H1 (cell line): ENCODE data around the gene RBM10. TPM values are rescaled to one million over a fixed set of nuclear protein-coding genes. Genes with fewer than 3 reads are reported as not detected.

Source experiments
- CTCF ChIA-PET: fragments of 300-600 bp; sonication (Branson Sonifier 250); formaldehyde crosslinking; loops from one replicate; lab custom pipeline; 2021; ENCODE audit not compliant: partially characterized antibody; lab: Charles Lee
- POLR2A ChIA-PET: fragments of 300-600 bp; sonication (Branson Sonifier 250); formaldehyde crosslinking; loops from one replicate; lab custom pipeline; 2021; ENCODE audit warnings: inconsistent platforms; ENCODE audit not compliant: partially characterized antibody; lab: Charles Lee
- DNase-seq, 2 experiments: peaks; one replicate each; pipeline versions ENCODE4 v3.0.0 to v3.0.0-alpha.2; 2010 to 2022; ENCODE audit warnings: low spot score in 2 of 2, low read depth in 1 of 2, mixed read lengths in 1 of 2
- FAIRE-seq: peaks from 2 replicates; lab custom pipeline; 2011; peaks lifted over from hg19 to GRCh38; lab: Jason Lieb, UNC
- H2AFZ ChIP-seq: 2 replicates; pipeline ENCODE4 v1.8.1; 2012; ENCODE audit warnings: low read length, inconsistent platforms
- H2AK5ac ChIP-seq: 2 replicates; pipeline ENCODE4 v1.6.1; 2013; ENCODE audit warnings: low read depth, low read length
- H2BK120ac ChIP-seq: replicated peaks from 2 replicates; pipeline ENCODE3; 2013; ENCODE audit warnings: low read depth, low read length, inconsistent platforms
- H2BK12ac ChIP-seq: 2 replicates; pipeline ENCODE4 v1.6.1; 2013; ENCODE audit warnings: low read depth, low read length
- H2BK15ac ChIP-seq: 2 replicates; pipeline ENCODE4 v1.6.1; 2013; ENCODE audit warnings: low read length
- H2BK20ac ChIP-seq: 2 replicates; pipeline ENCODE4 v1.6.1; 2013; ENCODE audit warnings: low read length
- H2BK5ac ChIP-seq: 2 replicates; pipeline ENCODE4 v1.6.1; 2013; ENCODE audit warnings: low read depth, low read length
- H3K14ac ChIP-seq: 2 replicates; pipeline ENCODE4 v1.6.1; 2013; ENCODE audit warnings: inconsistent platforms; ENCODE audit not compliant: insufficient read length
- H3K18ac ChIP-seq: 2 replicates; pipeline ENCODE4 v1.6.1; 2013; ENCODE audit warnings: low read length; ENCODE audit errors: extremely low read depth
- H3K23ac ChIP-seq: 2 replicates; pipeline ENCODE4 v1.6.1; 2013; ENCODE audit warnings: inconsistent platforms; ENCODE audit not compliant: insufficient read length
- H3K23me2 ChIP-seq: 2 replicates; pipeline ENCODE4 v1.6.1; 2013; ENCODE audit warnings: low read depth, low read length
- H3K27ac ChIP-seq: 2 replicates; pipeline ENCODE4 v1.6.1; 2011; ENCODE audit warnings: low read depth, low read length, inconsistent platforms
- H3K27me3 ChIP-seq, 4 experiments: replicated peaks in 1 of 4; 1 replicate in 1 of 4; 2 replicates in 3 of 4; pipeline versions ENCODE4 v1.6.1 to v1.8.1; 2011 to 2013; ENCODE audit warnings: low read length in 3 of 4, mild to moderate bottlenecking in 3 of 4, inconsistent platforms in 2 of 4, mixed read lengths in 2 of 4, moderate library complexity in 1 of 4; ENCODE audit not compliant: control insufficient read depth in 3 of 4, insufficient read depth in 3 of 4; ENCODE audit errors: extremely low read depth in 1 of 4
- H3K36me3 ChIP-seq, 4 experiments: 2 replicates each; pipeline versions ENCODE4 v1.6.1 to v1.8.1; 2011 to 2013; ENCODE audit warnings: mild to moderate bottlenecking in 4 of 4, low read length in 3 of 4, moderate library complexity in 2 of 4, control low read depth in 1 of 4, inconsistent platforms in 1 of 4; ENCODE audit not compliant: insufficient read depth in 4 of 4, control insufficient read depth in 2 of 4
- H3K4ac ChIP-seq: replicated peaks from 2 replicates; pipeline ENCODE3; 2013; ENCODE audit warnings: low read length, low read depth, mixed read lengths, inconsistent platforms; ENCODE audit not compliant: insufficient read length
- H3K4me1 ChIP-seq, 4 experiments: replicated peaks in 1 of 4; 1 replicate in 1 of 4; 2 replicates in 3 of 4; pipeline versions ENCODE4 v1.6.1 to v1.8.1; 2011 to 2013; ENCODE audit warnings: low read length in 3 of 4, inconsistent platforms in 2 of 4, mixed read lengths in 1 of 4; ENCODE audit not compliant: insufficient read depth in 4 of 4, control insufficient read depth in 3 of 4
- H3K4me2 ChIP-seq, 2 experiments: 2 replicates each; pipeline versions ENCODE4 v1.6.1 to v1.8.1; 2011 to 2013; ENCODE audit warnings: low read depth in 2 of 2, low read length in 2 of 2, control low read depth in 1 of 2, inconsistent platforms in 1 of 2, mild to moderate bottlenecking in 1 of 2; ENCODE audit not compliant: insufficient read depth in 1 of 2
- H3K4me3 ChIP-seq, 4 experiments: fragments of 200-600, 300-600 bp in 1 of 4; sonication (generic), shearing (Covaris generic), sonication (Bioruptor Twin) in 1 of 4; 2 replicates each; pipeline versions ENCODE4 v1.5.1 to v1.8.1; 2011 to 2016; ENCODE audit warnings: low read length in 4 of 4, low read depth in 3 of 4, control low read depth in 2 of 4, inconsistent platforms in 2 of 4, mild to moderate bottlenecking in 2 of 4, mixed read lengths in 1 of 4, moderate library complexity in 1 of 4; ENCODE audit not compliant: insufficient read depth in 2 of 4; ENCODE audit errors: extremely low read depth in 1 of 4
- H3K56ac ChIP-seq: replicated peaks from 2 replicates; pipeline ENCODE3; 2013; ENCODE audit warnings: low read depth, mild to moderate bottlenecking, mixed read lengths, low read length, inconsistent platforms; ENCODE audit not compliant: insufficient read length
- H3K79me1 ChIP-seq: 2 replicates; pipeline ENCODE4 v1.6.1; 2013; ENCODE audit warnings: low read depth, low read length, control low read depth
- H3K79me2 ChIP-seq, 2 experiments: 2 replicates each; pipeline versions ENCODE4 v1.6.1 to v1.8.1; 2012 to 2013; ENCODE audit warnings: low read length in 2 of 2, mild to moderate bottlenecking in 2 of 2, inconsistent platforms in 1 of 2; ENCODE audit not compliant: insufficient read depth in 2 of 2, control insufficient read depth in 1 of 2
- H3K9ac ChIP-seq, 4 experiments: replicated peaks in 1 of 4; 1 replicate in 1 of 4; 2 replicates in 3 of 4; pipeline versions ENCODE4 v1.6.1 to v1.8.1; 2011 to 2013; ENCODE audit warnings: low read depth in 3 of 4, low read length in 3 of 4, control low read depth in 2 of 4, mild to moderate bottlenecking in 2 of 4, moderate library complexity in 2 of 4, inconsistent platforms in 1 of 4; ENCODE audit errors: extremely low read depth in 1 of 4
- H3K9me3 ChIP-seq, 2 experiments: 2 replicates each; pipeline versions ENCODE4 v1.6.1 to v1.8.1; 2012 to 2013; ENCODE audit warnings: mild to moderate bottlenecking in 2 of 2, moderate library complexity in 2 of 2, control low read depth in 1 of 2, inconsistent platforms in 1 of 2, low read depth in 1 of 2, low read length in 1 of 2, mixed read lengths in 1 of 2; ENCODE audit not compliant: insufficient read depth in 2 of 2
- H4K20me1 ChIP-seq, 2 experiments: replicated peaks in 1 of 2; 2 replicates each; pipeline versions ENCODE3 to v1.8.1; 2011 to 2013; ENCODE audit warnings: inconsistent platforms in 2 of 2, low read length in 2 of 2, mild to moderate bottlenecking in 1 of 2; ENCODE audit not compliant: insufficient read depth in 2 of 2, control insufficient read depth in 1 of 2
- H4K5ac ChIP-seq: 2 replicates; pipeline ENCODE4 v1.6.1; 2013; ENCODE audit warnings: low read length, low read depth, mixed read lengths, inconsistent platforms; ENCODE audit not compliant: insufficient read length
- H4K8ac ChIP-seq: 2 replicates; pipeline ENCODE4 v1.8.0; 2013; ENCODE audit warnings: mild to moderate bottlenecking, moderate library complexity, low read length, inconsistent platforms; ENCODE audit not compliant: insufficient read depth; ENCODE audit errors: extremely low read depth
- H4K91ac ChIP-seq: replicated peaks from 2 replicates; pipeline ENCODE3; 2013; ENCODE audit warnings: low read length, mixed read lengths, inconsistent platforms; ENCODE audit not compliant: insufficient read length
- EGR1 ChIP-seq: IDR thresholded peaks from 2 replicates; pipeline ENCODE4 v1.6.1; 2011; ENCODE audit warnings: low read depth, low read length, borderline replicate concordance
- JUND ChIP-seq: IDR thresholded peaks from 2 replicates; pipeline ENCODE4 v1.6.1; 2011; ENCODE audit warnings: mild to moderate bottlenecking, improper control_type of control experiment, low read length
- SIN3A ChIP-seq, 2 experiments: IDR thresholded peaks in 1 of 2; conservative IDR thresholded peaks in 1 of 2; 2 replicates each; pipeline ENCODE4 v1.6.1; 2011 to 2012; ENCODE audit warnings: low read length in 2 of 2, improper control_type of control experiment in 1 of 2, low read depth in 1 of 2, mild to moderate bottlenecking in 1 of 2
- WGBS, 2 experiments: shearing (Covaris generic) in 1 of 2; methylation state at CpG; one replicate each; pipeline versions ENCODE4 v1.1.6 to v1.1.7; 2013 to 2015; ENCODE audit warnings: low lambda C conversion rate in 2 of 2, mixed read lengths in 2 of 2, inconsistent platforms in 1 of 2, low coverage in 1 of 2, missing lambda C conversion rate in 1 of 2; ENCODE audit not compliant: insufficient replicate concordance in 2 of 2, insufficient coverage in 1 of 2, insufficient read length in 1 of 2; ENCODE audit errors: extremely low coverage in 1 of 2, missing lambda C conversion rate in 1 of 2; 5-methylcytosine and 5-hydroxymethylcytosine counted together
- polyA plus RNA-seq, 7 experiments: library from polyadenylated mRNA; depleted of rRNA in 3 of 7; stranded (reverse) in 5 of 7; unstranded in 2 of 7; fragments of >200 nt in 5 of 7; fragments of 200-250 nt in 2 of 7; gene quantifications; 1 replicate in 5 of 7; 2 replicates in 1 of 7; 4 replicates in 1 of 7; pipeline versions ENCODE4 v1.2.1 to v1.2.3, GENCODE V29; 2011 to 2013; ENCODE audit warnings: missing spikeins in 2 of 7, mixed read lengths in 2 of 7
- total RNA-seq: library from RNA; stranded (reverse); fragmentation: NEBNext Ultra II Directional; extraction: Animal tissue kit (Norgen Biotek cat#: 25700); gene quantifications from 2 replicates; pipeline ENCODE4 v1.2.1, GENCODE V29; 2021

Gene RBM10
- total and polyA plus RNA-seq, 2 of the 8 experiments (the other 6 are each of a cell fraction or from before 2014, with no cell fraction given), result 35.7 to 64.0 TPM

GRCh38 chrX:47162927-47163583 lies 18.0 kb downstream of the RBM10 start:
- H3K23me2 ChIP-seq, result no peaks in the 10 kb centered on the region
- no peak overlapping the region for H3K4me2 ChIP-seq
- no peak overlapping the region for H4K8ac ChIP-seq
- H3K18ac ChIP-seq, result no peak overlapping the region
- H3K56ac ChIP-seq, result no peak overlapping the region
- no peak overlapping the region for H3K27ac ChIP-seq
- H2BK120ac ChIP-seq, result no peak overlapping the region
- H3K9ac ChIP-seq, result no peak overlapping the region
- H3K79me2 ChIP-seq, result peaks cover 0 to 22% of the 10 kb centered on the region in 2 experiments; a peak in 2 of 4 replicates
- H2AK5ac ChIP-seq, result no peak overlapping the region
- H2BK15ac ChIP-seq, result no peak overlapping the region
- H3K27me3 ChIP-seq, result no peaks in the 10 kb centered on the region
- H3K9me3 ChIP-seq, result no peaks in the 10 kb centered on the region
- no peak overlapping the region for H2BK12ac ChIP-seq
- POLR2A ChIA-PET, result no interaction called here
- no peaks in the 10 kb centered on the region; the same call in 1 of the 2 replicates for H3K79me1 ChIP-seq
- H4K91ac ChIP-seq, result no peak overlapping the region
- FAIRE-seq (no peak), DNase-seq (no peak)
- H3K4me3 ChIP-seq, result no peak overlapping the region
- TF ChIP-seq SIN3A (conservative IDR thresholded peaks at IDR 0.05 in 1 of 2, IDR thresholded peaks at IDR 0.05 in 1 of 2; ENCODE audit: low read depth in 1 of 2, low read length in 2 of 2) (no peak), EGR1 (no peak), JUND (no peak)
- CTCF ChIA-PET, result interaction anchor here (1.1 kb wide), 1 partner anchor 18 kb away, joined by 3 read pairs; the partner anchor contains the start of genes NDUFB11 and RBM10
- H2AFZ ChIP-seq, result no peak overlapping the region
- H3K36me3 ChIP-seq, result no peaks in the 10 kb centered on the region; a peak in 1 of 8 replicates
- no peak overlapping the region for H2BK20ac ChIP-seq
- no peak overlapping the region for H3K14ac ChIP-seq
- no peak overlapping the region for H4K5ac ChIP-seq
- WGBS, 2 experiments, result 84% methylated on average over 5 of the region's 5 CpGs; no CpG with 5 or more reads in 1 of the 2 experiments
- H3K4me1 ChIP-seq, result no peaks in the 10 kb centered on the region
- H4K20me1 ChIP-seq, result no peaks in the 10 kb centered on the region
- H2BK5ac ChIP-seq, result no peak overlapping the region
- no peak overlapping the region for H3K23ac ChIP-seq
- H3K4ac ChIP-seq, result no peak overlapping the region
